ENCODE results near the gene DBT. TPM values are rescaled to one million over a fixed set of nuclear protein-coding genes. Genes with fewer than 3 reads are reported as not detected.

The DBT gene
- total RNA-seq, 1 donor from 2014 or later, result 11.6 TPM

- H3K36me3 Mint-ChIP-seq (ENCODE audit: low read depth), result peaks cover 60% of the 10 kb centered on the region
- no peaks in the 10 kb centered on the region for H3K4me1 Mint-ChIP-seq
- POLR2A ChIA-PET, result no interaction called here
- TF ChIP-seq CTCF (IDR thresholded peaks at IDR 0.05), result no peak
- no peak overlapping the region for H3K4me3 Mint-ChIP-seq
- ATAC-seq (ENCODE audit: low read depth) (no peak), DNase-seq (no peak)
- CTCF ChIA-PET, result no interaction called here
- H3K9me3 Mint-ChIP-seq, result no peaks in the 10 kb centered on the region
- H3K27me3 Mint-ChIP-seq, result no peaks in the 10 kb centered on the region
- H3K27ac Mint-ChIP-seq, result no peak overlapping the region
- intact Hi-C loops (cut with micrococcal nuclease), result no loop called here
Measured at GRCh38 chr1:100290291-100290690, 40.7 kb upstream of the DBT start.

GRCh38 chr1:100287162-100287561 is 37.5 kb upstream of the DBT start:
- Mint-ChIP-seq H3K36me3 (ENCODE audit: low read depth) (peaks cover 64% of the 10 kb centered on the region), H3K9me3 (no peaks in the 10 kb centered on the region)

GRCh38 chr1:100284591-100284990 is 35.0 kb upstream of the DBT start:
- ChIA-PET POLR2A (no interaction called here), CTCF (interaction anchor here (1.0 kb wide), 1 partner anchor 176 kb away, joined by 3 read pairs; no protein-coding TSS in a partner anchor)
- H3K4me1 Mint-ChIP-seq, result no peaks in the 10 kb centered on the region
- no peak overlapping the region for H3K4me3 Mint-ChIP-seq
- DNase-seq, result no peak
- no peak overlapping the region for H3K27ac Mint-ChIP-seq
- no peaks in the 10 kb centered on the region for H3K9me3 Mint-ChIP-seq
- intact Hi-C loops (cut with micrococcal nuclease), result no loop called here
- TF ChIP-seq CTCF (IDR thresholded peaks at IDR 0.05), result no peak
- no peaks in the 10 kb centered on the region for H3K27me3 Mint-ChIP-seq
- ATAC-seq (ENCODE audit: low read depth), result no peak
- peaks cover 64% of the 10 kb centered on the region for H3K36me3 Mint-ChIP-seq (ENCODE audit: low read depth)

More at GRCh38 chr1:100287162-100287561, 37.5 kb upstream of the DBT start:
- Mint-ChIP-seq H3K27ac (no peak overlapping the region), H3K4me3 (no peak overlapping the region), H3K27me3 (no peaks in the 10 kb centered on the region), H3K4me1 (no peaks in the 10 kb centered on the region)
- no peak for ATAC-seq (ENCODE audit: low read depth)
- ChIA-PET CTCF (no interaction called here), POLR2A (interaction anchor here (0.6 kb wide), 1 partner anchor 950 kb away, joined by 7 read pairs; the partner anchor contains the start of gene S1PR1)
- intact Hi-C loops (cut with micrococcal nuclease), result no loop called here
- TF ChIP-seq CTCF (IDR thresholded peaks at IDR 0.05), result no peak
- DNase-seq, result no peak

GRCh38 chr1:100279954-100280682 is 30.5 kb upstream of the DBT start:
- ATAC-seq (ENCODE audit: low read depth), result no peak
- ChIA-PET CTCF (no interaction called here), POLR2A (no interaction called here)
- Mint-ChIP-seq H3K27ac (no peak overlapping the region), H3K4me1 (peaks cover 2% of the 10 kb centered on the region), H3K9me3 (no peaks in the 10 kb centered on the region), H3K36me3 (ENCODE audit: low read depth) (peaks cover 74% of the 10 kb centered on the region), H3K4me3 (no peak overlapping the region), H3K27me3 (no peaks in the 10 kb centered on the region)
- no peak for TF ChIP-seq CTCF (IDR thresholded peaks at IDR 0.05)
- intact Hi-C loops (cut with micrococcal nuclease), result loop anchor here (1.0 to 5.0 kb wide), 3 partner anchors 14 to 587 kb away; partner anchors contain the start of gene RTCA
- DNase-seq, result no peak

GRCh38 chr1:100279358-100279923 is 29.8 kb upstream of the DBT start:
- peaks cover 75% of the 10 kb centered on the region for H3K36me3 Mint-ChIP-seq (ENCODE audit: low read depth)
- intact Hi-C loops (cut with micrococcal nuclease), result loop anchor here (1.0 to 5.0 kb wide), 3 partner anchors 13 to 588 kb away; partner anchors contain the start of gene RTCA
- no peak for TF ChIP-seq CTCF (IDR thresholded peaks at IDR 0.05)

More at GRCh38 chr1:100279358-100279923, 29.8 kb upstream of the DBT start:
- ChIA-PET POLR2A (no interaction called here), CTCF (interaction anchor here (0.6 kb wide), 1 partner anchor 212 kb away, joined by 4 read pairs; no protein-coding TSS in a partner anchor)
- peaks cover 2% of the 10 kb centered on the region for H3K4me1 Mint-ChIP-seq
- ATAC-seq (ENCODE audit: low read depth) (no peak), DNase-seq (no peak)
- H3K9me3 Mint-ChIP-seq, result no peaks in the 10 kb centered on the region
- H3K4me3 Mint-ChIP-seq, result no peak overlapping the region
- H3K27ac Mint-ChIP-seq, result no peak overlapping the region
- H3K27me3 Mint-ChIP-seq, result no peaks in the 10 kb centered on the region
